ENCODE measurements around the gene RHEB. TPM values are rescaled to one million over a fixed set of nuclear protein-coding genes. Genes with fewer than 3 reads are reported as not detected.

RHEB gene
- total and polyA plus RNA-seq, 2 of the 13 experiments (the other 11 are each of a cell fraction or from before 2014, with no cell fraction given) = 55.0 to 77.6 TPM

- TF ChIP-seq ZNF574 (CRISPR knock-in tag; IDR thresholded peaks at IDR 0.05) (no peak), ZFP62 (CRISPR knock-in tag; IDR thresholded peaks at IDR 0.05) (no peak), DR1 (CRISPR knock-in tag; IDR thresholded peaks at IDR 0.05) (no peak), ZNF891 (CRISPR knock-in tag; IDR thresholded peaks at IDR 0.05) (no peak), KLF16 (CRISPR knock-in tag; IDR thresholded peaks at IDR 0.05) (no peak), ZNF329 (CRISPR knock-in tag; IDR thresholded peaks at IDR 0.05; ENCODE audit: low read depth) (no peak), SOX6 (IDR thresholded peaks at IDR 0.05) (no peak), SOX6 (CRISPR knock-in tag; IDR thresholded peaks at IDR 0.05) (no peak), SNRNP70 (IDR thresholded peaks at IDR 0.05; ENCODE audit: low read depth, low read length) (no peak), ZNF652 (CRISPR knock-in tag; IDR thresholded peaks at IDR 0.05; ENCODE audit: borderline replicate concordance, low read depth) (no peak), ZBTB37 (CRISPR knock-in tag; IDR thresholded peaks at IDR 0.05) (no peak), JUNB (CRISPR knock-in tag; IDR thresholded peaks at IDR 0.05; ENCODE audit: borderline replicate concordance) (no peak), ARNT (IDR thresholded peaks at IDR 0.05) (no peak), ZNF451 (CRISPR knock-in tag; IDR thresholded peaks at IDR 0.05) (no peak), ZNF367 (CRISPR knock-in tag; IDR thresholded peaks at IDR 0.05; ENCODE audit: borderline replicate concordance) (no peak), ZNF331 (CRISPR knock-in tag; IDR thresholded peaks at IDR 0.05) (no peak), ZNF552 (CRISPR knock-in tag; IDR thresholded peaks at IDR 0.05; ENCODE audit: borderline replicate concordance) (no peak), SNAI1 (CRISPR knock-in tag; IDR thresholded peaks at IDR 0.05; ENCODE audit: borderline replicate concordance) (no peak), POLR2A (IDR thresholded peaks at IDR 0.05; ENCODE audit: insufficient read depth in 1 of 2, low read depth in 2 of 2, low read length in 2 of 2) (0 out of 4 replicates have a peak, but pooled peaks of 1 of the 2 experiments have one; percentile 35), JARID2 (CRISPR knock-in tag; IDR thresholded peaks at IDR 0.05; ENCODE audit: insufficient replicate concordance) (no peak), ZNF530 (CRISPR knock-in tag; IDR thresholded peaks at IDR 0.05; ENCODE audit: low read depth) (no peak), JUN (CRISPR knock-in tag; IDR thresholded peaks at IDR 0.05) (no peak), SP4 (CRISPR knock-in tag; IDR thresholded peaks at IDR 0.05) (peak; percentile 55), ZSCAN25 (CRISPR knock-in tag; IDR thresholded peaks at IDR 0.05) (peak; percentile 35; the same call in 1 of the 2 replicates), ZNF768 (CRISPR knock-in tag; IDR thresholded peaks at IDR 0.05) (peak; percentile 24; the same call in 1 of the 2 replicates), PLRG1 (conservative IDR thresholded peaks at IDR 0.05) (no peak), REPIN1 (CRISPR knock-in tag; IDR thresholded peaks at IDR 0.05; ENCODE audit: borderline replicate concordance, low read depth) (no peak; the same call in 1 of the 2 replicates), ZNF275 (CRISPR knock-in tag; IDR thresholded peaks at IDR 0.05; ENCODE audit: borderline replicate concordance) (peak; percentile 32; the same call in 1 of the 2 replicates)
Measured at GRCh38 chr7:151519765-151520418, at the start of gene RHEB (continued).

Measured in HepG2 (cell line).